Left lung (tissue), 10 donors: ENCODE results near the gene KCNQ1OT1. TPM values are rescaled to one million over a fixed set of nuclear protein-coding genes. Genes with fewer than 3 reads are reported as not detected.

Experiments used
- ATAC-seq: fragments of 200-7000 bp; cut with Tn5 transposase; one replicate; pipeline ENCODE4 v1.9.1; 2020; ENCODE audit warnings: moderate library complexity
- DNase-seq, 4 donors: peaks; one replicate each; pipeline ENCODE4 v3.0.0-alpha.2; 2013 to 2020
- H3K27ac ChIP-seq, 2 donors: fragments of 200-600 bp; sonication (generic) in 1 of 2; one replicate each; pipeline versions ENCODE4 v1.5.0 to v1.8.0; 2020 to 2021
- H3K27me3 ChIP-seq, 2 donors: fragments of 200-600 bp; sonication (generic) in 1 of 2; one replicate each; pipeline versions ENCODE4 v1.5.0 to v1.8.0; 2020 to 2021
- H3K36me3 ChIP-seq, 2 donors: fragments of 200-600 bp; sonication (generic) in 1 of 2; one replicate each; pipeline versions ENCODE4 v1.5.0 to v1.8.0; 2020 to 2021
- H3K4me1 ChIP-seq, 2 donors: fragments of 200-600 bp; one replicate each; pipeline ENCODE4 v1.8.0; 2021
- H3K4me3 ChIP-seq, 2 donors: fragments of 200-600 bp; sonication (generic) in 1 of 2; one replicate each; pipeline versions ENCODE4 v1.5.0 to v1.8.0; 2020 to 2021; ENCODE audit warnings: mild to moderate bottlenecking in 1 of 2
- H3K9me3 ChIP-seq, 2 donors: fragments of 200-600 bp; sonication (generic) in 1 of 2; one replicate each; pipeline versions ENCODE4 v1.5.0 to v1.8.0; 2020 to 2021
- intact Hi-C, 2 donors: fragments of 100-400 bp; cut with DNase I; formaldehyde crosslinking; loops; one replicate each; pipeline versions ENCODE4 v1.11.2 to v1.14.2; 2022
- polyA plus RNA-seq, 6 donors: library from polyadenylated mRNA; unstranded; fragments of 120-200 nt; gene quantifications; one replicate each; pipeline ENCODE4 v1.2.1, GENCODE V29; 2013; ENCODE audit not compliant: insufficient read length in 6 of 6
- total RNA-seq, 2 donors: library from RNA; stranded (reverse); fragmentation: NEBNext Ultra II Directional; extraction: Animal tissue kit (Norgen Biotek cat#: 25700); gene quantifications; one replicate each; pipeline ENCODE4 v1.2.1, GENCODE V29; 2021
- TF ChIP-seq, protein P1 (sequence below), 2 donors: fragments of 200-600 bp; sonication (generic) in 1 of 2; IDR thresholded peaks; one replicate each; pipeline versions ENCODE4 v1.5.0 to v1.8.0; 2021; ENCODE audit warnings: antibody characterized with exemption in 2 of 2
- donor health status: DM: no; HTN: yes; CAD: no.
- donor health status: DM: no; HTN: no; CAD: no.

The KCNQ1OT1 gene
- total and polyA plus RNA-seq, 8 donors = 1.9 to 2.9 (median 2.7) TPM

DNA sequence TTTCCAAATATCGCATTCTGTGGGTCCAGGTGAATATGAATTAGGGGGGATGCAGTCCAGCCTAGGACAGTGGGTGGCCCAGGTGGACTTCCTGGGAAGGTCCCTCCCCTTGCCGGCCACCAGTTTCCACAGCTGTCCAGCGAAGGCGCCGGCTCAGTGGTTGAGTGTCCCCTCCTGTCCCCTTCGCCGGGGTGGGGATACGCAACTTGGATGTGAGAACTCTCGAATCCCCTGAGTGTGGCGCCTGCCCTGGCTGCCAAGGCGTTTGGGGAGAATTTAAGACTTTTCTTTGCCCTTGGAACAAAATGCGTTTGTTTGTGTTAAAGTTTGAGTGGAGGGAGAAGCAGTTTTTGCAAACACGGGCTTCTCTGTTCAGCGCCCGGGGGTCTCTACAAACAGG lies 123.7 kb downstream of the KCNQ1OT1 start:
- no peaks in the 10 kb centered on the region for H3K9me3 ChIP-seq
- H3K4me1 ChIP-seq = no peaks in the 10 kb centered on the region
- H3K27me3 ChIP-seq = no peaks in the 10 kb centered on the region
- peaks cover 0 to 14% of the 10 kb centered on the region in 2 donors for H3K36me3 ChIP-seq
- intact Hi-C loops = no loop called here
- ATAC-seq (no peak), DNase-seq (peak in 2 of 4 donors; percentile 22 to 77)
- TF ChIP-seq, protein P1, sequence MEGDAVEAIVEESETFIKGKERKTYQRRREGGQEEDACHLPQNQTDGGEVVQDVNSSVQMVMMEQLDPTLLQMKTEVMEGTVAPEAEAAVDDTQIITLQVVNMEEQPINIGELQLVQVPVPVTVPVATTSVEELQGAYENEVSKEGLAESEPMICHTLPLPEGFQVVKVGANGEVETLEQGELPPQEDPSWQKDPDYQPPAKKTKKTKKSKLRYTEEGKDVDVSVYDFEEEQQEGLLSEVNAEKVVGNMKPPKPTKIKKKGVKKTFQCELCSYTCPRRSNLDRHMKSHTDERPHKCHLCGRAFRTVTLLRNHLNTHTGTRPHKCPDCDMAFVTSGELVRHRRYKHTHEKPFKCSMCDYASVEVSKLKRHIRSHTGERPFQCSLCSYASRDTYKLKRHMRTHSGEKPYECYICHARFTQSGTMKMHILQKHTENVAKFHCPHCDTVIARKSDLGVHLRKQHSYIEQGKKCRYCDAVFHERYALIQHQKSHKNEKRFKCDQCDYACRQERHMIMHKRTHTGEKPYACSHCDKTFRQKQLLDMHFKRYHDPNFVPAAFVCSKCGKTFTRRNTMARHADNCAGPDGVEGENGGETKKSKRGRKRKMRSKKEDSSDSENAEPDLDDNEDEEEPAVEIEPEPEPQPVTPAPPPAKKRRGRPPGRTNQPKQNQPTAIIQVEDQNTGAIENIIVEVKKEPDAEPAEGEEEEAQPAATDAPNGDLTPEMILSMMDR (IDR thresholded peaks at IDR 0.05) = no peak
- H3K27ac ChIP-seq = no peak overlapping the region
- H3K4me3 ChIP-seq = no peak overlapping the region

GRCh38 chr11:2575591-2576051 lies 124.2 kb downstream of the KCNQ1OT1 start:
- TF ChIP-seq, protein P1 (IDR thresholded peaks at IDR 0.05) = no peak
- Histone ChIP-seq H3K4me1 (no peaks in the 10 kb centered on the region), H3K27ac (no peak overlapping the region), H3K4me3 (no peak overlapping the region), H3K27me3 (no peaks in the 10 kb centered on the region), H3K36me3 (peaks cover 0 to 17% of the 10 kb centered on the region in 2 donors), H3K9me3 (no peaks in the 10 kb centered on the region)
- DNase-seq = peak in 2 of 4 donors; percentile 21 to 48
- ATAC-seq = no peak
- intact Hi-C loops = no loop called here

DNA sequence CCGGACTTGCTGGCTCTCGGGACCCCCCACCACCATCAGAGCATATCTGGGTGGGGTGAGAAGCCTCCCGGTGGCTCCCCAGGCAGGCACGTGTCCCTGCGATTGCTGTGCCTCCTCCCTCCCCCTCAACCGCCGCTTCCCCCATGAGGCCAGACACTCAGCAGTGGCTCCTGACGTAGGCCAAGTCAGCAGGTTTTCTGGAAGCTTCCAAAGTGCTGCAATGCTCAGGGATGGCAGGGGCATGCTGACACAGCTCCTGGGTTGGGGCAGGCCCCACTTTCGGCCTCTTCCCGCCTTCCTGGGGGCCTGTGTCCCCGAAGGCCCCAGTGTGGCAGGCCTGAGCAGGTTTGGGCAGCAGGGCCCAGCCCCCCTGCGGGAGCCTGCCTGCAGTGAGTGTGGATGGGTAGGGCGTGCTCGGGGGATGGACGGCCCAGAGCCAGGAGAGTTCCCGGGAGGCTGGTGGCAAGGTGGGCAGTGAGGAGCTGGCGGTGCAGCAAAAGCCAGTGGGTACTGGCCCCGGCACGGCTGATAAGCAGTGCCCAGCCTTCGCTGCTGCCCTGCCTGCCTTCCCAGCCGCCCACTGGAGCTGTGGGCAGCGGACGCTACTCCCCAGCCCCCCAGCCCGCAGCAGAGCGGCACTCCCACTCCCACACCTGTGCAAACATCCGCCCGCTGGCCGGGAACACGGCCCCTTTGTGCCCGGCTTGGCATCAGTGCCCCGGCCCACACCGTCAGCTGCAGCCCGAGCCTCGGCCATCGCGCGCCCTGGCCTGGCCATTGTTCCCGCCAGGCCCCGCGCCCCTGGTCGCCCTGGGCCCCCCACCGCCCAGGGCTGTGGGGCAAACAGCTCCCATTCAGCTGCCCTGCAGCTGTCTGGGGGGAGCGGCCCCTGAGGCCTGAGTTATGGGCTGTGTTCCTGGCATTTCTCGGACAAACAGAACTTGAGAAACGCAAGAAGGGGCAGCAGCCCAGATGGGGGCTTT lies 125.0 kb downstream of the KCNQ1OT1 start:
- H3K36me3 ChIP-seq = peaks cover 0 to 21% of the 10 kb centered on the region in 2 donors
- ATAC-seq = no peak
- intact Hi-C loops = no loop called here
- H3K27me3 ChIP-seq = no peaks in the 10 kb centered on the region
- H3K4me1 ChIP-seq = no peaks in the 10 kb centered on the region
- peak in 2 of 4 donors; percentile 22 to 69 for DNase-seq
- H3K9me3 ChIP-seq = no peaks in the 10 kb centered on the region
- TF ChIP-seq, protein P1 (IDR thresholded peaks at IDR 0.05) = no peak
- H3K27ac ChIP-seq = no peak overlapping the region
- no peak overlapping the region for H3K4me3 ChIP-seq

- Histone ChIP-seq H3K27me3 (no peaks in the 10 kb centered on the region), H3K27ac (no peak overlapping the region), H3K4me3 (no peak overlapping the region), H3K4me1 (no peaks in the 10 kb centered on the region), H3K9me3 (no peaks in the 10 kb centered on the region), H3K36me3 (peaks cover 0 to 21% of the 10 kb centered on the region in 2 donors)
- intact Hi-C loops = no loop called here
- peak in 1 of 4 donors; percentile 54 for DNase-seq
- no peak for ATAC-seq
- TF ChIP-seq, protein P1 (IDR thresholded peaks at IDR 0.05) = no peak
Observed at GRCh38 chr11:2574043-2574552, 125.7 kb downstream of the KCNQ1OT1 start.
